T-helper 2 cell treated with Interferon-gamma antibody and Interleukin-4, amounts not matched to agents 5 μg/mL and 100 μg/mL, for 36 hours (primary cell): ENCODE measurements around the gene CPNE4.

Source experiments
- DNase-seq: peaks from one replicate; pipeline ENCODE4 v3.0.0; 2021; ENCODE audit warnings: low spot score
- H3K27ac Mint-ChIP-seq: one replicate; pipeline ENCODE4 v1.8.0; 2021; ENCODE audit warnings: mild to moderate bottlenecking, mixed read lengths
- H3K27me3 Mint-ChIP-seq: one replicate; pipeline ENCODE4 v1.8.0; 2021; ENCODE audit warnings: low read depth, mixed read lengths
- H3K36me3 Mint-ChIP-seq: one replicate; pipeline ENCODE4 v1.8.0; 2021; ENCODE audit warnings: low read depth, mixed read lengths
- H3K4me1 Mint-ChIP-seq: one replicate; pipeline ENCODE4 v1.8.0; 2021; ENCODE audit warnings: low read depth, mixed read lengths
- H3K4me3 Mint-ChIP-seq: one replicate; pipeline ENCODE4 v1.8.0; 2022; ENCODE audit warnings: mild to moderate bottlenecking, moderate library complexity, mixed read lengths
- H3K9me3 Mint-ChIP-seq: one replicate; pipeline ENCODE4 v1.8.0; 2021; ENCODE audit warnings: mixed read lengths

The CPNE4 gene

GRCh38 chr3:131849616-131850015 lies 185.2 kb downstream of the CPNE4 start:
- no peaks in the 10 kb centered on the region for H3K36me3 Mint-ChIP-seq
- no peaks in the 10 kb centered on the region for H3K9me3 Mint-ChIP-seq
- no peak overlapping the region for H3K4me3 Mint-ChIP-seq
- H3K27me3 Mint-ChIP-seq: no peaks in the 10 kb centered on the region
- DNase-seq: no peak
- H3K4me1 Mint-ChIP-seq: no peaks in the 10 kb centered on the region
- no peak overlapping the region for H3K27ac Mint-ChIP-seq

- Mint-ChIP-seq H3K9me3 (no peaks in the 10 kb centered on the region), H3K27me3 (no peaks in the 10 kb centered on the region), H3K27ac (no peak overlapping the region), H3K36me3 (no peaks in the 10 kb centered on the region), H3K4me3 (no peak overlapping the region), H3K4me1 (no peaks in the 10 kb centered on the region)
- DNase-seq: no peak
Observed at GRCh38 chr3:131847966-131848510, 186.8 kb downstream of the CPNE4 start.

GRCh38 chr3:131846296-131846924 lies 188.4 kb downstream of the CPNE4 start:
- no peaks in the 10 kb centered on the region for H3K4me1 Mint-ChIP-seq
- H3K27ac Mint-ChIP-seq: no peak overlapping the region
- no peaks in the 10 kb centered on the region for H3K27me3 Mint-ChIP-seq
- no peak overlapping the region for H3K4me3 Mint-ChIP-seq
- no peaks in the 10 kb centered on the region for H3K36me3 Mint-ChIP-seq
- H3K9me3 Mint-ChIP-seq: no peaks in the 10 kb centered on the region
- DNase-seq: no peak

GRCh38 chr3:131843174-131843573 lies 191.6 kb downstream of the CPNE4 start:
- Mint-ChIP-seq H3K27me3 (no peaks in the 10 kb centered on the region), H3K27ac (no peak overlapping the region), H3K4me1 (no peaks in the 10 kb centered on the region), H3K9me3 (no peaks in the 10 kb centered on the region), H3K4me3 (no peak overlapping the region), H3K36me3 (no peaks in the 10 kb centered on the region)
- no peak for DNase-seq

- Mint-ChIP-seq H3K9me3 (no peaks in the 10 kb centered on the region), H3K36me3 (no peaks in the 10 kb centered on the region), H3K4me1 (no peaks in the 10 kb centered on the region), H3K4me3 (no peak overlapping the region), H3K27ac (no peak overlapping the region), H3K27me3 (no peaks in the 10 kb centered on the region)
- DNase-seq: no peak
Observed at GRCh38 chr3:131840156-131840797, 194.5 kb downstream of the CPNE4 start.

GRCh38 chr3:131835906-131836305 lies 198.9 kb downstream of the CPNE4 start:
- Mint-ChIP-seq H3K27ac (no peak overlapping the region), H3K4me1 (no peaks in the 10 kb centered on the region), H3K4me3 (no peak overlapping the region), H3K9me3 (no peaks in the 10 kb centered on the region), H3K27me3 (no peaks in the 10 kb centered on the region), H3K36me3 (no peaks in the 10 kb centered on the region)
- no peak for DNase-seq

- Mint-ChIP-seq H3K4me1 (no peaks in the 10 kb centered on the region), H3K9me3 (no peaks in the 10 kb centered on the region), H3K36me3 (no peaks in the 10 kb centered on the region), H3K27me3 (no peaks in the 10 kb centered on the region), H3K27ac (no peak overlapping the region), H3K4me3 (no peak overlapping the region)
- DNase-seq: no peak
Observed at GRCh38 chr3:131831608-131832007, 203.2 kb downstream of the CPNE4 start.

- Mint-ChIP-seq H3K36me3 (no peaks in the 10 kb centered on the region), H3K9me3 (no peaks in the 10 kb centered on the region), H3K27me3 (no peaks in the 10 kb centered on the region)
Observed at GRCh38 chr3:131821191-131821762, 213.5 kb downstream of the CPNE4 start.

GRCh38 chr3:131819381-131820055 lies 215.3 kb downstream of the CPNE4 start:
- Mint-ChIP-seq H3K27me3 (no peaks in the 10 kb centered on the region), H3K27ac (no peak overlapping the region), H3K9me3 (no peaks in the 10 kb centered on the region), H3K4me3 (no peak overlapping the region), H3K4me1 (no peaks in the 10 kb centered on the region), H3K36me3 (no peaks in the 10 kb centered on the region)
- no peak for DNase-seq

More at GRCh38 chr3:131821191-131821762, 213.5 kb downstream of the CPNE4 start:
- no peak for DNase-seq
- H3K4me1 Mint-ChIP-seq: no peaks in the 10 kb centered on the region
- H3K4me3 Mint-ChIP-seq: no peak overlapping the region
- H3K27ac Mint-ChIP-seq: no peak overlapping the region

- H3K27me3 Mint-ChIP-seq: peaks cover 5% of the 10 kb centered on the region
- H3K4me3 Mint-ChIP-seq: no peak overlapping the region
- no peak overlapping the region for H3K27ac Mint-ChIP-seq
- H3K4me1 Mint-ChIP-seq: no peaks in the 10 kb centered on the region
- H3K9me3 Mint-ChIP-seq: no peaks in the 10 kb centered on the region
- DNase-seq: no peak
- H3K36me3 Mint-ChIP-seq: no peaks in the 10 kb centered on the region
Observed at GRCh38 chr3:131812433-131812832, 222.4 kb downstream of the CPNE4 start.

- no peak for DNase-seq
- H3K27ac Mint-ChIP-seq: no peak overlapping the region
- H3K4me3 Mint-ChIP-seq: no peak overlapping the region
- no peaks in the 10 kb centered on the region for H3K36me3 Mint-ChIP-seq
- H3K4me1 Mint-ChIP-seq: no peaks in the 10 kb centered on the region
- peaks cover 8% of the 10 kb centered on the region for H3K27me3 Mint-ChIP-seq
- H3K9me3 Mint-ChIP-seq: no peaks in the 10 kb centered on the region
Observed at GRCh38 chr3:131811481-131811880, 223.3 kb downstream of the CPNE4 start.

GRCh38 chr3:131807822-131808221 lies 227.0 kb downstream of the CPNE4 start:
- Mint-ChIP-seq H3K4me3 (no peak overlapping the region), H3K9me3 (no peaks in the 10 kb centered on the region), H3K27ac (no peak overlapping the region), H3K27me3 (peaks cover 8% of the 10 kb centered on the region), H3K4me1 (no peaks in the 10 kb centered on the region), H3K36me3 (no peaks in the 10 kb centered on the region)
- DNase-seq: no peak

GRCh38 chr3:131806736-131807135 lies 228.1 kb downstream of the CPNE4 start:
- Mint-ChIP-seq H3K4me1 (no peaks in the 10 kb centered on the region), H3K27ac (no peak overlapping the region), H3K4me3 (no peak overlapping the region), H3K27me3 (peaks cover 8% of the 10 kb centered on the region), H3K9me3 (no peaks in the 10 kb centered on the region), H3K36me3 (no peaks in the 10 kb centered on the region)
- no peak for DNase-seq

GRCh38 chr3:131804565-131805133 lies 230.2 kb downstream of the CPNE4 start:
- Mint-ChIP-seq H3K27me3 (peaks cover 8% of the 10 kb centered on the region), H3K4me3 (no peak overlapping the region), H3K9me3 (no peaks in the 10 kb centered on the region), H3K27ac (no peak overlapping the region), H3K36me3 (no peaks in the 10 kb centered on the region), H3K4me1 (no peaks in the 10 kb centered on the region)
- DNase-seq: no peak
